ENCODE measurements around the gene GPR150.
A peak's percentile ranks its signal among the peaks of the same experiment; 100 is the strongest.
"Not testable (repeated sequence)": the region's sequence is repeated elsewhere in the genome, so short reads cannot be mapped to it uniquely, and the experiment has no call there.

GPR150 gene

DNA sequence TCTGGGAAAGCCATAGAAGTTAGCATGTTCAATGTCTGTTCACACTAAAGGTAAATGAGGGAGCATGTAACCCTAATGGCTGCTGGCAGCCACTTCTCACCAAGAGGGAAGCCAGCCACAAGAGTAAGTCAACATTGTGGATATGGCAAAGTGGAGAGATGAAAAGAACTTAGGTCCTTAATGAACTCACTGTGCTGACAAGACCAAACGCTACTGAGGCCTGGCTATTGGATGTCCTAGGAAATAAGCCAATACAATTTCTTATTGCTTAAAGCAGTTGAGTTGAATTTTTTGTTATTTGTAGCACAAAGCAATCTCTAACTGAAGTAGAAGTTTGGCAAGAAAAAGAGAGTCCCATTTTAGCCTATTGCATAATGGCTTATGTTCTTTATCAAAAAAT lies 6.8 kb downstream of the GPR150 start:
- no peak for DNase-seq

DNA sequence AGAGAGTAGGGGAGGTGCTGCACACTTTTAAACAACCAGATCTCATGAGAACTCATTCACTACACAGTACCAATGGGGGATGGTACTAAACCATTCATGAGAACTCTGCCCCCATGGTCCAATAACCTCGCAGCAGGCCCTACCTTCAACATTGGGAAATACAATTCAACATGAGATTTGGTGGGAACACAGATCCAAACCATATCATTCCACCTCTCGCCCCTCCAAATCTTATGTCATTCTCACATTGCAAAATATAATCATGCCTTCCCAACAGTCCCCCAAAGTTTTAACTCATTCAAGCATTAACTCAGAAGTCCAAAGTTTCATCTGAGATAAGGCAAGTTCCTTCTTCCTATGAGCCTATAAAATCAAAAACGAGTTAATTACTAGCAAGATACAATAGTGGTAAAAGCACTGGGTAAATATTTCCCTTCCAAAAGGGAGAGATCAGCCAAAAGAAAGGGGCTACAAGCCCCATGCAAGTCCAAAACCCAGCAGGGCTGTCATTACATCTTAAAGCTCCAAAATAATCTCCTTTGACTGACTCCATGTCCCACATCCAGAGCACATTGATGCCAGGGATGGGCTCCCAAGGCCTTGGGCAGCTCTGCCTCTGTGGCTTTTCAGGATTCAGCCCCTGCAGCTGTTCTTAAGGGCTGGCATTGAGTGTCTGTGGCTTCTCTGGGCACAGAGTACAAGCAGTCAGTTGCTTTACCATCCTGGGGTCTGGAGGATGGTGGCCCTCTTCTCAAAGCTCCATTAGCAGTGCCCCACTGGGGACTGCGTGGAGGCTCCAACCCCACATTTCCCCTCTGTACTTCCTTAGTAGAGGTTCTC lies 8.3 kb downstream of the GPR150 start:
- no peak for DNase-seq

DNA sequence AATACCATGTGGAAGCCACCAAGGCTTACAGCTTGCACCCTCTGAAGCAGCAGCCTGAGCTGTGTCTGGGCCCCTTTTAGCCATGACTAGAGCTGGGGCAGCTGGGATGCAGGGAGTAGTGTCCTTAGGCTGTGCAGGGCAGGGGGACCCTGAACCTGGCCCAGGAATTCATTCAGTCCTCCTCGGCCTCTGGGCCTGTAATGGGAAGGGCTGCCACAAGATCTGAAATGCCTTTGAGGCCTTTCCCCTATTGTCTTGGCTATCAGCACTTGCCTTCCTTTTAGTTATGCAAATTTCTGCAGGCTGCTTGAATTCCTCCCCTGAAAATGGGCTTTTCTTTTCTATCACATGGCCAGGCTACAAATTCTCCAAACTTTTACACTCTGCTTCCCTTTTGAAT lies 9.0 kb downstream of the GPR150 start:
- DNase-seq: no peak

DNA sequence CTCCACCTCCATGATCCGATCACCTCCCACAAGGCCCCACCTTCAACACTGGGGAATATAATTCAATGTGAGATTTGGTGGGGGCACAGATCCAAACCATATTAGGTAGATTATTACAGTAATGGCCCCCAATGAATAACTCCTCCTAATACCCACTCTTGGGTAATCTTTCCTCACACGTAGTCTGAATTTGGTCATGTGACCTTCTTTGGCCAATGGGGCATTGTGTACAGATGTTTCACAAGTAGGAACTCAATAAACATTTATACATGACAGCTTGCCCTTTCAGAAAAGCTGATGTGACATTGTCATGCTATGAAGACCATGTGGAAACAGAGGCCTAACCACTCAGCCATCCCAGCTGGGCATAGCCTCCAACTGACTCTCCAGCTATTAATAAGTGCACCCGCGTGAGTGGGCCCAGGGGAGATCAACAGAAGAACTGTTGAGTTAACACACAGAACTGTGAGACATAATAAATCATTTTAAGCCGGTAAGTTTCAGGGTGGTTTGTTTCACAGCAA lies 10.6 kb downstream of the GPR150 start:
- no peak for DNase-seq

DNA sequence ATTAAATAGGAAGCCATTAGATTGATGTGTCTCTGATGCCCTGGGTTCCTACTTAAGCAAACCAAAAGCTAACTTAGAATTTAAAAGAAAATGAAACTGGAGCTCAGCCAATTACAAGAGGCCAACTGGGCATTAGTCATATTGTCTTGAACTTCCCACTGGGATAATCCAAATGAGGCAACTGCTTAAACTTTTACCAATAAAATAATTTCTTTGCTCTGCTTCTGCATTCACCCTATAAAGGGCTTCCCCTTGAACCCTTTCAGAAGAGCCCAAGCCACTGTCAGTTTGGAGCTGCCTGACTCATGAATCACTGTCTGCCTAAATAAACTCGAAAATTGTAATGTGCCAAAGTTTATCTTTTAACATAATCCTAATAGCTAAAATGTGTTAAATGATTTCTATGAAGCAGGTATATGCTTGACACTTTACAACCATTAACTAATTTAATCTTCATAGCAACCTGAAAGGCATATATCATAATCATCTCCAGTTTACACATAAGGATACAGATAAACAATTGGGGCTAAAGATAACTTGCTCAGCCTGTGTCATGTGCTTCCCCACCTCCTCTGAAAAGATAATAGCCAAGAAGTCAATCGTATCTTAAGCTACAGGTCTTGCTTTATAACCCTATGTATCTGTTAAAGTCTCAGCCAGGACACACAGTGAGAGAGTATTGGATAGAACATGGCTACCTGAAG lies 11.5 kb downstream of the GPR150 start:
- no peak for DNase-seq

DNA sequence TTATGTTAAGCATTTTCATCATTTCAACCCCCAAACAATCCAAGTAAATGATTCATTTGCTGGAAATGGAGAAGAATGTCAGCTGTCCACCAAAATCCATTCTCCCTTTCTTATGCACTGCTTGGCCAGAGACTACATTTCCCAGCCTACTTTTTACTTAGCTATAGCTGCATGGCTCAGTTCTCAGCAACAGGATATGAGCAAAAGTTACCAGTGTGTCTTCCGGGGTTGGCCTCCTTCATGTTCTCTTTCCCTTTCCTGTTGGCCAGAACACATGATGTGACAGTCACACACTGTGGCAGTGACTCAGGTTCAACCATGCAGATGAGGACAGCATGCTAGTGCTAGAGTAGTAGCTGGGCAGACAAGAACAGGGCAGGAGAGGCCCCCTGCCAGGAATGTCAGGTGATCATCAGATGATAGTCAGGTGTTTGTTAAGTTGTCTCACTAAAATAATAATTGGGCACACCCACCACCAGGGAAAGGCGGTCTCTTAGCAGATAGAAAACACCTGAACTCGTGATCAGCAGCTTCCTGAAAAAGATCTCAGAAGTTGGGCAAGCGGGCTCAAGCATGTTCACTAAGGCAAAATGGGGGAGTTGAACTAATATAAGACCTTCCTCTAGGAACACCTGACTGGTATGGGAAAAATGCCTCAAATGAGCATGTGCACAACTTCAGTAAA lies 12.2 kb downstream of the GPR150 start:
- peak; percentile 62 to 71 for DNase-seq

DNA sequence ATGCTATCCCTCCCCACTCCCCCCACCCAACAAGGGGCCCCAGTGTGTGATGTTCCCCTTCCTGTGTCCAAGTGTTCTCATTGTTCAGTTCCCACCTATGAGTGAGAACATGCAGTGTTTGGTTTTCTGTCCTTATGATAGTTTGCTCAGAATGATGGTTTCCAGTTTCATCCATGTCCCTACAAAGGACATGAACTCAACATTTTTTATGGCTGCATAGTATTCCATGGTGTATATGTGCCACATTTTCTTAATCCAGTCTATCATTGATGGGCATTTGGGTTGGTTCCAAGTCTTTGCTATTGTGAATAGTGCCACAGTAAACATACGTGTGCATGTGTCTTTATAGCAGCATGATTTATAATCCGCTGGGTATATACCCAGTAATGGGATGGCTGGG lies 13.1 kb downstream of the GPR150 start:
- DNase-seq: not testable (repeated sequence)

DNA sequence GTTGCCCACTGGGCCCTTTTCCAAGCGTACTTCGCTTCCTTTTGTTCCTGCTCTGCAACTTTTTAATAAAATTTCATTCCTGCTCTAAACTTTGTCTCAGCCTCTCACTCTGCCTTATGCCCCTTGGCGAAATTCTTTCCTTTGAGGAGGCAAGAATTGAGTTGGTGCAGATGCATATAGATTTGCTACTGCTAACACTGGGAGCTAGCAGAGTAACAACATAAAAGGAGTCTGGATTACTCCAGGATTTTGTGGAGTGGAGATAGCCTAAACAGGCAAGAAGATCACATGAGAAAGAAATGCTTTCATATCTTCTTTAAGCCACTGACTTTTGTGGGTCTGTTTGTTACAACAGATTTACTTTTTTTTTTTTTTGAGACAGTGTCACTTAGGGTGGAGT lies 13.8 kb downstream of the GPR150 start:
- DNase-seq: no peak

DNA sequence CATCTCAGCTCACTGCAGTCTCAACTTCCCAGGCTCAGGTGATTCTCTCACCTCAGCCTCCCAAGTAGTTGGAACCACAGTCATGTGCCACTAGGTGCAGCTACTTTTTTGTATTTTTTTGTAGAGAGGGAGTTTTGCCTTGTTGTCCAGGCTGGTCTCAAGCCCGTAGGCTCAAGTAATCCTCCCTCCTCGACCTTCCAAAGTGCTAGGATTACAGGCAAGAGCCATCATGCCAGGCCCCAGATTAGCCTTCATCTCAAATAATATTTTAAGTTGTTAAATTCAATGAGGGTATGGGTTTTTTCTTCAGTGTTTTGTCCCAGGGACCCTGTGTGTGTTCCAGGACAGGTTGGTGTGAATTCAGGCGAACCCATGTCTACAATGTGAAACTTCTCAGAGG lies 14.2 kb downstream of the GPR150 start:
- DNase-seq: no peak

DNA sequence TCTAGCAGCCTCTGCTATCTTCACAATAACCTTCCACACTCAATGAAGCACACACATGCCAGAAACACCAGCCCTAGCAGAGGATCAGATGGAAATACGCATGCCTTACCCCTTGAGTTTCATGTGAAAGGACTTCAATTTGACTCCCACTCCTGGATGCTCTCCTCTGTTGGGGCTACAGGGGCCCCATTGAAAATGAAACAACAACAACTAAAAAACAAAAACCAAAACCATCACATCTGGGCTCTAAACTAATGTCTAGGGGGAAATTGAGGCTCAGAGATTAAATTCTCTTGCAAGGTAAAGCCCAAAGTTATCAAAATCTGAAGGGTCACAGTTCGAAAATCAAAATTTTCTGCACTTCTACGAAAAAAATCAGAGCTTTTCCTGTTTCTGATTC lies 18.7 kb downstream of the GPR150 start:
- DNase-seq: no peak

DNA sequence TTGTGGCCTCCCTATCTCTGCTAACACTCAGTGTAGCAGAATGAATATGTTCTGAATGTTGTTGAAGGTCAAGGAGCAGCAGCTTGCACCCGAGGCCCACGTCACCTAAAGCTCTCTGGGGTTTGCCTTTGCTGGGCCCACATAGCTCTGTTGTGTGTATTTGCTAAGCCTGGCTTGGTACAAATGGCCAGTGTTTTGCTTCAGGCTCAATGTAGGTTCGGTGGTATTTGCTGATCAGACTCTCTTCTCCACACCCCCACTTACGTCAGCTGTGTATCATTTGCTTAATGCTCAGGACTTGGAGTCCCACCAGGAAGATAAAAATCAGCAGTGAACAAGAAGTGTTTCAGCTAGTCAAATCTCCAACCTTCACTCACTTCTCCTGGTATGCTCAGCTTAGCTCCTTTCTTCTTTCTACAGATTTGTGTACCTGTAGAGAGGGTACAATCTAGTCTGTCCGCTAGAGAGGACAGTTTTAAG lies 21.9 kb downstream of the GPR150 start:
- DNase-seq: no peak

DNA sequence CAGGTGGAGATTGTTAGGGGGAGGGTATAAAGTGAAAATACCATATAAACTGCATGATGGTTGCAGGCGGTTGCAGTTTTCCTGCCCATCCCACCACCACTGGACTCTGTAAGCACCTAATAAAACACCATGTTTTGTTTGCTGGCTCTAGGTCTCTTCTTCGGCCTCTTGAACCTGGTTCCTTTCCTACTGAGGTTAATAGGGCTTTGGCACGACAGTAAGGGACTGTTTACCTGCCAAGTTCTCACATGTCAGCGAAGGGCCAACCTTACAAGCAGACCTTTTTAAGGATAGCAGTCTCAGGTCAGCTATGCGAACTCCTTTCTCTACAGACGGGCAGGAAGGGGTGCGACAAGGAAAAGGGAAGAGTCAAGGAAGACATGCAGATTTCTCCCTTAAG lies 23.3 kb downstream of the GPR150 start:
- no peak for DNase-seq

DNA sequence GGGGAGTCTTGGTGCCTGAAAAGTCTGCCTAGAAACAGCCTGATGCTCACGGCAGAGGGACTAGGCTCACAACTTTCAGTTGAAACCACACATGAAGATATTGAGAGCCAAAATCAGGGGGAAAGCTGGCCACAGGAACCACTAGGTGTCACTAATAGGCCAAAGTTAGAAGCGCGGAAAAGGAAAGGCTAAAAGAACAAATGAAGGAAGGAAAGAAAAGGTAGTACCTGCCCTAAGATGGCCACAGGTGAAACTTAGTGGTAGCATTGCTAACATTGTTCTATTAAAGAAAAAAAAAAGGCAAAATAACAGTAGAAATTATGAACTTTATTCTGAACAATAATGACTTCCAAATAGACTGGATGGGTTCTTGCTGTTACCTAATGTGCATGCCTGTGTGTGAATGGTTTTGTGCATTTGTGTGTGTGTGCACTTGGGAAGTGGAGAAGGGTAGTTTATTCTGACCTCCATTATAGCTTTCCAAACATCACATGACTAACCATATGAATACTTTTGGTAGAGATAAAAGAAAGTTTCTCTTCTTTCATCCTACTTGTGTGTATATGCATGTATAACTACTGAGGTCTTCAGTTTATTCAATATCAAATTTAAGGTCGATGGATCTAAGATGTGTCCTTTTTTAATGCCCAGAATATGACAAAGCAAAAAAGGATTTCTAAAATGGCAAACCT lies 24.6 kb downstream of the GPR150 start:
- DNase-seq: peak; percentile 32 to 34

DNA sequence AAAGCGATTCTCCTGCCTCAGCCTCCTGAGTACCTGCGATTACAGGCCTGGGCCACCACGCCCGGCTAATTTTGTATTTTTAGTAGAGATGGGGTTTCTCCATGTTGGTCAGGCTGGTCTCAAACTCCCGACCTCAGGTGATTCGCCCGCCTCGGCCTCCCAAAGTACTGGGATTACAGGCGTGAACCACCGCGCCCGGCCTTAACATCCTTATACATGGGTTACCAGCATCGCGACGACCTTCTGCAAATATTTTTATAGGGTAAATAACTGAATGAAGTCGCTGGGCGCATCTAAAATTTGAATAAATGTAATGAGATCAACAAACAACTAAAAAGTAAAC lies 26.3 kb downstream of the GPR150 start:
- not testable (repeated sequence) for DNase-seq

DNA sequence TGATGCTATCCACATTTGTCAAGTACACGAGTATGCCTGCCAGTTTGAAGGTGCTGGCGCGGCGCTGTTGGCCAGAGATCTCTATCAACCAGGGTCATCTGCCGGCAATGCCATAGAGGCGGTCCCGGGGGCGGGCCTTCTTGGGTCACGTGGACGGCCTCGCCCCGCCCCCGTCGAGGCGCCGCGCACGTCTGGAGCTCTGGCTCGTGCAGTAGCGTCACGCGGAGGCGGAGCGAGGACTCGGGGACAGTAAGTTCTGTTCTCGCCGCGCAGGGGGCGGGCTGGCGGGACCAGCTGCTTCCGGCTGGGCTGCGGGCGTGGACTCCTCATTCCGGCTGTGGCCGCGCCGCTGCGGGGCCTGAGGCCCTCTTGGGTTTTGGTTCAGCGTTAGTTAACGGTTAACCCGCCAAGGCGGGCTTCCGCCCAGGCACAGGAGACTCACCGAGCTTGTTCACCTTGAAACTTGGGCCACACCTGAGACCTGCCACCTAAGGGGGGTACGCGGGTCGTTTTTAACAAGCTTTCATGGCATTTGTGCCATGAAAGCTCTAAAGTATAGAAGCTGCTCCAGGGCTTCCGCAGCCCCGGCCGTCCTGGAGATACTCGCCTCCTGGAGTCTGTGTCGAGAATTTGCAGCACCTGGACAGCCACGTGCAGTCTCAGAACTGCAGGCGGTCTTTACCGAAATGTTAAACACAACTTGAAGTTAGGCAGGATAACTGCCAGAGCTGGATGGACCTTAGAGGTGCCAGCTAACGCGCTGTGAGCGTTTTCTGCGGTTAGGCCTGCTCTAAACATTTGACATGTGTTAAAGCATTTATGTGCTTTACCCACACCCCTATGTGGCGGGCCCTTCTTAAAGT lies 26.9 kb downstream of the GPR150 start, which contains the start of gene RFESD:
Gene RFESD, plus strand, starts transcription at position 209 of the 863 bp plus-strand sequence. CDS start 5,495 bp downstream, outside the sequence.
- DNase-seq: peak; percentile 87 to 91

DNA sequence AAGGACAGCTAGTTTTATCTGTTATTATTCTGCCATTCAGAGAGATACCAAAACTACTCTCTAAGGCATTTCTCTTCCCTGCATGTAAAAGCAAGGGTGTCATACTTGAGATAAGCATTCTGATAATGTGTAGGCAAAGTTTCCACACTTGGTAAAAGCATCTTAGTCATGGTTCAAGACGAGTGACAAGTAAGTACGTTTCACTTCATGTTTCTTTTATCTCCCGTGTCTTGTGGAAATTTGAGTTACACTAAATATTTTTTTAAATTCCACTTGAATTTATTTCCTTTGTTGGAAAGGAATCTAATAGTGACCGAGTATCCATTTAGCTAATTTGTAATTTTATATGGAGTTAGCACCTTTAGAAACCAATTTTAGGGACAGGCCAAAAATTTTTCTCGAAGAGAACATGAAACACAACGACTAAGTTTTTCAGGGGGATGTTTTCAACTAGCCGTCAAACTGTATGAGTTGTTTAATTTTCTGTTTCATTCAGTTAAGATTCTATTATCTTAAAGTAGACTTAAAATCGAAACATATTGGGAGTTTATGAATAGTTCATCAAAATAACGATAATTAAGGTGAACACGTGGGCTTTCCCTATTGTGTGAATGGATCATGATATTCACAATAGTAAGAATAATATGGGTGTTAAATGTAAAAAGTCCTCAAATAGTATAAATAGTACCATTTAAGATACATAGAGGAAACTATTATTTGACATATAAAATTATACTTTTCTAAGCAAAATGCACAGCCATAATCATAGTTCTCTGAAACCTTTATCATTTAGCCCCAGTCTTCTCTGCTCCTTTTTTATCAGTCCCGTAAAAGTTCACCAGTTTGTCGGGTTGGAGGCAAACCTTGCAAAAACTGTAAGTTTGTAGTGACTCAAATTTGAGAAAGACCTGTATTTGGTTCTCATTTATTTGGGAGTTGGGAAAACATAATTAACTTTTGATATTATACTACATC lies 28.3 kb downstream of the GPR150 start:
- no peak for DNase-seq

DNA sequence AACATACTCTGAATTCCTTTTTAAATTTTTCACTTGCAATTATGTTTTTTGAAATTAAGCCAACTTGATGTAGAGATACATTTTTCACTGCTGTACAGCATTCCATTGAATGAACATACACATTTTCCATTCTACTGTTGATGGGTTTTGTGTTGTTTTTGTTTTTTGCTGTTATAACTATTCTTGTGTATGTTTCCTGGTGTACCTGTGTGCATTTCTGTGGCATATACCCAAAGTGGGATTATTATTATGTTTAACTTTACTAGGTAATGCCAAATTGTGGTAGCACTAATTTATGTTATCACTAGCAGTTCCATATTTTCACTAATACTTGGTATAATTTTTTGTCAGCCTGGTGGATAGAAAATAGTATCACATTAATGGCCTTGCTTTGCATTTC lies 29.4 kb downstream of the GPR150 start:
- DNase-seq: no peak

DNA sequence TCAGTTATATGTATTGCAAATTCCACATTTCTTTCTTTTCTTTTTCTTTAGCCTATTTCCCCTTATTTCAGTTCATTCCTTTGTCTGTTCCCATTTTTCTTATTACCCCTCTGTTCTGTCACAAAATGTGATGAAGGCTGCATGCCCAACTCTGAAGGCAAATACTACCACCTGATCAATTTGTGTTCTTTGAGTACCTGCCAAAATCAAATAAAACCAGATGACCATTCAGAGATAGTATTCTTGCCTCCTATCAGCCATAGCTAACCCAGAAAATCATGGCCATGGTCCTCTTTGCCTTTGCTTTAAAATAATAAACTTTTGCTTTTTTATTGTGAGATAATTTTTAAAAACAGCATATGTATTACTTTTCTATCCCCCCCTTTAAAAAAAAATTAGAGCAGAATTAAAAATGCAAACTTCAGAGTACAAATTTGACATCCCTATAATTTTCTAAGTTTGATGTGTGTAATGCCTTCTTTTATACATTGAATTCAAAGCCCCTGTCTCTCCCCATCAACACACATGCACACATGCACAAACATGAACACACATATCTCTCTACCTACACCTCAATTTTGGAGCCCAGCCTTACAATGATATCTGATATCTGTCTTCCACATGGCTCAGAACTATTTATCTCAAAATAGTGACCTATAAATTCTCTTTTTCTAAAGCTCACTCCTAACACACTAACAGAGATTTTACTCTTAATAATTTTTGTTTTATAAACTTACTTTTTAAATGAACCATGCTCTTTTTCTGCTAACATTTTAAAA lies 30.1 kb downstream of the GPR150 start:
- DNase-seq: no peak

DNA sequence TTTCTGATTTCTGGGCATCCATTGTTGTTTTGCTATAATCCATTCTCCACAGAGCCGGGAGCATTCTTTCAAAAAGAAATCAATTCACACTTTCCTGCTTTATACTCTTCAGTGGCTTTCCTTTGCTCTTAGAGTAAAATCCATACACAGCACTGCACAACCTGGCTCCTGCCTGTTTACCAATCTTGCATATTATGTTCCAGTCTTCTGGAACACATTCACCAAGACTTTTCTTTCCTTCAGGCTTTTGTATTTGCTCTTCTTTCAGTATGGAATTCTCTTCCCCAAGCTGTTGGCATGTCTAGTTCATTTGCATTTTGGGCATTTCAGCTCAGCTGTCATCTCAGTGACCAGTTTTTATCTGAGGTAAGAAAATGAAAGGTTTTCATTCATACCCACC lies 33.0 kb downstream of the GPR150 start:
- DNase-seq: no peak

DNA sequence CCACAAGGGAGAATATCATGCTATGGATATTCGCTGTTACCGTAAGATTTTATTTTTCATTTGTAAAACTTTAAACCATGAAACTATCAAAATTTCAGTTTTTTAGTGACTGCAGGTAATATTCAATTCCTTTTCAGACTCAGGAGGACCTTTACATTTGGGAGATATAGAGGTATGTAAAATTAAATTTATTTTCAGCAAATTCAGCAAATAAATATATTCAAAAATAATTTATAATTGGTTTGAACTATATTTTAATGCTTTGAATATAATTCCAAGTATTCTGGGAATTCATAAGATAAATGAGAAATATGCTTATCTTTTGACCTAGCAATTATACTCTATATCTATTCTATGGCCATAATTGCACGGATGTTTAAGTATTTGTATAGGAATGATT lies 34.3 kb downstream of the GPR150 start:
- no peak for DNase-seq
